NCI-H748 (cell line): ENCODE data around the gene WASHC2A.
A peak's percentile ranks its signal among the peaks of the same experiment; 100 is the strongest.
"Not testable (repeated sequence)": the region's sequence is repeated elsewhere in the genome, so short reads cannot be mapped to it uniquely, and the experiment has no call there.

Experiments used
- DNase-seq: peaks from one replicate; lab custom pipeline; 2025; ENCODE audit not compliant: unreplicated experiment; lab: John Stamatoyannopoulos, UW

Gene WASHC2A

GRCh38 chr10:50067546-50068351 lies at the start of gene WASHC2A:
Gene WASHC2A, plus strand, starts transcription at chr10:50067954. Its CDS starts 52 bp downstream, at chr10:50068006.
- peak; percentile 87 for DNase-seq

GRCh38 chr10:50019279-50019678 lies 48.5 kb upstream of the WASHC2A start:
- peak; percentile 11 for DNase-seq

DNA sequence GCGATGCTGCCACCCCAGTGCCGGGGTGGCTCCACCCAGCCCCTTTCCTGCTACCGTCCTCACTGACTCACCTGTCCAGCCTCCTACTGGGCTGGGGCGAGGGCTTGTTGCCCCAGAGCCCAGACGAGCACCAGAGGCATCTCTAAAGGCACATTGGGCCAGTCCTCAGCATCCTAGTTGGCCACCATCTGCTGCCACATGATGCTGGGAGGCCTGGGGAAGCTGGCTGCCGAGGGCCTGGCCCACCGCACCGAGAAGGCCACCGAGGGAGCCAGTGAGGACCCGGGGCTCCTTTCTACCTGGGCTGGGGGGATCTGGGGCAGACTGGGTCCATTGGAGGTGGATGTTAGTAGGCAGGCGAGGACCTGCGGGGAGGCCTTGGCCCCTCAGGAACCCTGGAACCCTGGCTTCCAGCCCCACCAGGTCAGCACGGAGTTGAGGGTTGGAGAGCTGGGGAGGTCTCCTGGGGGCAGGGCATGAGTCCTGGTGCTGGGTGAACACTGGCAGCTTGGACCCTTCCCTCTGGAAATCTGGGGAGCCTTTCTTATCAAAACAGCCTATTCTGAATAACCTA lies 47.2 kb upstream of the WASHC2A start:
- not testable (repeated sequence) for DNase-seq

DNA sequence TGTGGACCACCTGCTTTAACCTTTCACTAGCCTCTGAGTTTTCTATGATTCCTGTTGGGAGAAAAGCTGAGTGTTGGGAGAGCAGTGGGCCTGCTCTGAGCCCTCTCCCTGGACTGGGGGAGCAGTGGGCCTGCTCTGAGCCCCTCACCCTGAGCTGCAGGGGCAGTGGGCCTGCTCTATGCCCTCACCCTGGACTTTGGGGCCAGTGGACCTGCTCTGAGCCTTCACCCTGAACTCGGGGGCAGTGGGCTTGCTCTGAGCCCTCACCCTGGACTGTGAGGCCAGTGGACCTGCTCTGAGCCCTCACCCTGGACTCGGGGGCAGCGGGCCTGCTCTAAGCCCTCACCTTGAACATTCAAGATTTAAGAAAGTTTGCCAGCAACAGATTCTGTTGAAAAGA lies 46.1 kb upstream of the WASHC2A start:
- no peak for DNase-seq

GRCh38 chr10:50024716-50025383 lies 42.9 kb upstream of the WASHC2A start:
- not testable (repeated sequence) for DNase-seq

- no peak for DNase-seq
These were observed 42.1 kb upstream of the WASHC2A start for GRCh38 chr10:50025627-50026026.

GRCh38 chr10:50027195-50027594 lies 40.6 kb upstream of the WASHC2A start:
- no peak for DNase-seq

DNA sequence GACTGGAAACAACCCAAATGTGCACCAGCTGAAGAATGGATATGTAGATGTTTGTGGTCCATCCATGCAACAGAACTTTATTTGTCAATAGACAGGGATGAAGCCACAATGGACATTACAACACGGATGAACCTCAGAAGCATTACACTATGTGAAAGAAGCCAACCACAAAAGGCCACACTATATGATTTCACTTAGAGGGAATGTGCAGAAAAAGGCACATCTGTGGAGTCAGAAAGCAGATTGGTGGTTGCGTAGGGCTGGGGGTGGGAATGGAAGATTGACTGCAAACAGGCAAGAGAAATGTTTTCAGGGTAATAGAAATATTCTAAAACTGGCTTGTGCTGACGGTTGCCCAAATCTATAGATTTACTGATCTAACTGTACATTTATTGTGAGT lies 34.3 kb upstream of the WASHC2A start:
- no peak for DNase-seq

DNA sequence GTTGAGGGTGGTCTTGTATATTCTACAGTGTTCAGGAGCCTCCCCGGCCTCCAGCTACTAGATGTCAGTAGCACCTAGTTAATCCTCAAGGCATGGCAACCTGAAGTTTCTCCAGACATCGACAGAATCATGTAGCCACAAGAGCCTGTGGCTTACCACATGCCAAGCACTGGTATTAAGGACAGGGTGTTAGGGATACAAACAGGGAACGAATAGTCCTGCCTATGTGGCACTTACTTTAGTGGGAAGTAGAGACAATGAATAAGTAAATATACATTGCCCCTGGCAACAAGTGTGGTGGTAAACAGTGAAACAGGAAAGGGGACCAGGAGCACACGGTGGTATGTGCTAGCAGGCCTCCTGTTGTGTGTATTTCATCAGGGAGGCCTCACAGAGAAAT lies 32.4 kb upstream of the WASHC2A start:
- DNase-seq = peak; percentile 34

GRCh38 chr10:50044941-50045664 lies 22.7 kb upstream of the WASHC2A start:
- DNase-seq = no peak

- DNase-seq = not testable (repeated sequence)
These were observed 21.3 kb upstream of the WASHC2A start for GRCh38 chr10:50046457-50046856.

GRCh38 chr10:50047594-50047993 lies 20.2 kb upstream of the WASHC2A start:
- not testable (repeated sequence) for DNase-seq

- DNase-seq = not testable (repeated sequence)
These were observed 15.6 kb upstream of the WASHC2A start for GRCh38 chr10:50051995-50052660.

DNA sequence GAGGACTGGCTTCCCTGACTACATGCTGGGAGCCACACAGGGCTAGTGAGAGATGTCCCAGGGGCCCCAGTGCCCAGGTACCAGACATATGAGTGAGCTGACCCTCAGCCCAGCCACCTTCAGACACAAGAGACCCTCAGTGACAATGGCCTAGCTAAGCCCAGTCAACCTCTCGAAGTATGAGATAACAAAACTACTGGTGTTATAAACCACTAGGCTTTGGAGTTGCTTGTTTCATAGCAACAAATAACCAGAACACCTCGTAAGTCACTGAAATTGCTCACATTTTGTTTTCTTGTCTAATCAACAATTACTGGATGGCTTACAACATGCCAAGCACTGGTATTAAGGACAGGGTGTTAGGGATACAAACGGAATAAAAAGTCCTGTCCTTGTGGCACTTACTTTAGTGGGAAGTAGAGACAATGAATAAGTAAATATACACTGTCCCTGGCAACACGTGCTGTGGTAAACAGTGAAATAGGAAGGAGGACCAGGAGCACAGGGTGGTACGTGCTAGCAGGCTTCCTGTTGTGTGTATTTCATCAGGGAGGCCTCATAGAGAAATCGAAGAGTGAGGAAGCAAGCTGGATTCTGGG lies 14.9 kb upstream of the WASHC2A start:
- DNase-seq = not testable (repeated sequence)

- DNase-seq = not testable (repeated sequence)
These were observed 12.1 kb upstream of the WASHC2A start for GRCh38 chr10:50055494-50056292.

- DNase-seq = not testable (repeated sequence)
These were observed 11.1 kb upstream of the WASHC2A start for GRCh38 chr10:50056654-50057053.

GRCh38 chr10:50058727-50059126 lies 9.0 kb upstream of the WASHC2A start:
- not testable (repeated sequence) for DNase-seq

GRCh38 chr10:50059946-50060345 lies 7.8 kb upstream of the WASHC2A start:
- DNase-seq = not testable (repeated sequence)

- not testable (repeated sequence) for DNase-seq
These were observed 6.2 kb upstream of the WASHC2A start for GRCh38 chr10:50061548-50061947.
